Esophagus muscularis mucosa (tissue), 4 donors: ENCODE data around the gene FAM209A. TPM values are rescaled to one million over a fixed set of nuclear protein-coding genes. Genes with fewer than 3 reads are reported as not detected.

Experiments used
- DNase-seq: peaks from one replicate; pipeline ENCODE4 v3.0.0-alpha.2; 2017; ENCODE audit errors: extremely low spot score
- H3K27ac ChIP-seq, 4 donors: fragments of 200-600 bp; sonication (generic); replicated peaks in 1 of 4; 1 replicate in 3 of 4; 2 replicates in 1 of 4; pipeline ENCODE4 v1.5.1; 2016 to 2019; ENCODE audit warnings: mild to moderate bottlenecking in 1 of 4
- H3K27me3 ChIP-seq, 4 donors: fragments of 200-600 bp; sonication (generic); one replicate each; pipeline versions ENCODE4 v1.5.1 to v1.6.0; 2016 to 2019
- H3K36me3 ChIP-seq, 4 donors: fragments of 200-600 bp; sonication (generic); one replicate each; pipeline ENCODE4 v1.5.1; 2016 to 2019
- H3K4me1 ChIP-seq, 4 donors: fragments of 200-600 bp; sonication (generic); one replicate each; pipeline ENCODE4 v1.5.1; 2016 to 2019
- H3K4me3 ChIP-seq, 4 donors: fragments of 200-600 bp; sonication (generic); 1 replicate in 2 of 4; 2 replicates in 2 of 4; pipeline ENCODE4 v1.5.1; 2016 to 2019; ENCODE audit warnings: mild to moderate bottlenecking in 4 of 4, moderate library complexity in 1 of 4
- H3K9me3 ChIP-seq, 4 donors: fragments of 200-600 bp; sonication (generic); 1 replicate in 3 of 4; 2 replicates in 1 of 4; pipeline ENCODE4 v1.5.1; 2016 to 2019
- EP300 ChIP-seq: sonication (generic); formaldehyde crosslinking; IDR thresholded peaks from one replicate; pipeline ENCODE4 v1.6.1; 2017; ENCODE audit warnings: antibody characterized with exemption
- POLR2A ChIP-seq: fragments of 450-650 bp; IDR thresholded peaks from one replicate; pipeline ENCODE4 v1.6.1; 2017; ENCODE audit warnings: antibody characterized with exemption, moderate library complexity, mild to moderate bottlenecking, low read depth
- POLR2AphosphoS5 ChIP-seq, 2 donors: sonication (generic); formaldehyde crosslinking; IDR thresholded peaks; one replicate each; pipeline ENCODE4 v1.6.1; 2017; ENCODE audit warnings: antibody characterized with exemption in 2 of 2
- WGBS: methylation state at CpG from one replicate; pipeline ENCODE4 v1.1.5; 2018; 5-methylcytosine and 5-hydroxymethylcytosine counted together
- intact Hi-C: fragments of 100-400 bp; cut with DNase I; formaldehyde crosslinking; loops from one replicate; pipeline ENCODE4 v1.15.1; 2023
- total RNA-seq, 4 donors: library from RNA; depleted of rRNA; stranded (reverse); fragments of >200 nt; gene quantifications; one replicate each; pipeline versions ENCODE4 v1.1.0 to v1.2.1, GENCODE V29; 2016
- TF ChIP-seq, protein P1 (sequence below), 3 experiments: fragments of 200-600 bp in 2 of 3; fragments of 450-650 bp in 1 of 3; sonication (generic) in 2 of 3; IDR thresholded peaks; one replicate each; pipeline ENCODE4 v1.5.1; 2017 to 2019; ENCODE audit warnings: antibody characterized with exemption in 3 of 3, mild to moderate bottlenecking in 2 of 3, moderate library complexity in 1 of 3

The FAM209A gene
- total RNA-seq, 4 donors from 2014 or later, result 0.50 TPM; not detected in 3

DNA sequence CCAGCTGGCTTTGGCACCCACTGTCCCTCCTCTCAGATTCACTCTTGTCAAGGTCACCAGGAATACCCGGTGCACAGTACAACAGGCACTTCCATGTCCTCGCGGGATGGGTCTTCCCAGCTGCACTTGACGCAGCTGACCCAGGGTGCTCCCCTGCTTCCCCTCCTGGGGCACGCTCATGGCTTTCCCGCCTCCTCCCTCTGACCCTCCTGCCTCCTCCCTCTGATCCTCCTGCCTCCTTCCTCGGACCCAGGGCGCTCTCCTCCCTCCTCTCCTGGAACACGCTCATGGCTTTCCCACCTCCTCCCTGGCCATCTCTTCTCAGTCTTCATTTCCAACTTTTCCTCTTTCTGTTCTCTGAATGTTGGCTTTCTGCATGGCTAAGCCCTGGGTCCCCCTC is 50.6 kb downstream of the FAM209A start:
- WGBS, result 80% methylated on average over 9 of the region's 9 CpGs
- no peak for DNase-seq
- intact Hi-C loops, result no loop called here

More for the DNA sequence above, 50.6 kb downstream of the FAM209A start:
- H3K27me3 ChIP-seq, result no peaks in the 10 kb centered on the region
- H3K4me3 ChIP-seq, result no peak overlapping the region
- H3K27ac ChIP-seq, result no peak overlapping the region
- H3K36me3 ChIP-seq, result no peaks in the 10 kb centered on the region
- H3K9me3 ChIP-seq, result no peaks in the 10 kb centered on the region
- no peaks in the 10 kb centered on the region for H3K4me1 ChIP-seq
- no peak for TF ChIP-seq POLR2A
- TF ChIP-seq, protein P1, sequence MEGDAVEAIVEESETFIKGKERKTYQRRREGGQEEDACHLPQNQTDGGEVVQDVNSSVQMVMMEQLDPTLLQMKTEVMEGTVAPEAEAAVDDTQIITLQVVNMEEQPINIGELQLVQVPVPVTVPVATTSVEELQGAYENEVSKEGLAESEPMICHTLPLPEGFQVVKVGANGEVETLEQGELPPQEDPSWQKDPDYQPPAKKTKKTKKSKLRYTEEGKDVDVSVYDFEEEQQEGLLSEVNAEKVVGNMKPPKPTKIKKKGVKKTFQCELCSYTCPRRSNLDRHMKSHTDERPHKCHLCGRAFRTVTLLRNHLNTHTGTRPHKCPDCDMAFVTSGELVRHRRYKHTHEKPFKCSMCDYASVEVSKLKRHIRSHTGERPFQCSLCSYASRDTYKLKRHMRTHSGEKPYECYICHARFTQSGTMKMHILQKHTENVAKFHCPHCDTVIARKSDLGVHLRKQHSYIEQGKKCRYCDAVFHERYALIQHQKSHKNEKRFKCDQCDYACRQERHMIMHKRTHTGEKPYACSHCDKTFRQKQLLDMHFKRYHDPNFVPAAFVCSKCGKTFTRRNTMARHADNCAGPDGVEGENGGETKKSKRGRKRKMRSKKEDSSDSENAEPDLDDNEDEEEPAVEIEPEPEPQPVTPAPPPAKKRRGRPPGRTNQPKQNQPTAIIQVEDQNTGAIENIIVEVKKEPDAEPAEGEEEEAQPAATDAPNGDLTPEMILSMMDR (IDR thresholded peaks at IDR 0.05), result no peak
- no peak for TF ChIP-seq EP300
- no peak for TF ChIP-seq POLR2AphosphoS5 (IDR thresholded peaks at IDR 0.05)

Other genes with a start within 250 kb of the FAM209A start
- 10 to 100 TPM; 48.2 to 75.0 (median 54.5) TPM for gene FAM210B, start 165.8 kb upstream of the FAM209A start, total RNA-seq
- gene AURKA, start 132.5 kb upstream of the FAM209A start, total RNA-seq, result 1 to 10 TPM in 3 of 4 donors, under 1 TPM in 1; 0.66 to 2.1 (median 1.4) TPM
- gene CSTF1, start 132.1 kb upstream of the FAM209A start, total RNA-seq, result 10 to 100 TPM; 16.2 to 22.9 (median 20.7) TPM
- gene CASS4, start 112.5 kb upstream of the FAM209A start, total RNA-seq, result 1 to 10 TPM; 3.1 to 8.1 (median 5.4) TPM
- gene RTF2, start 56.1 kb upstream of the FAM209A start, total RNA-seq, result 10 to 100 TPM; 71.0 to 93.3 (median 78.5) TPM
- gene FAM209B, start 8.5 kb downstream of the FAM209A start, total RNA-seq, result under 1 TPM in 1 of 4 donors, not detected in 3; 0.52 TPM
- gene TFAP2C, start 104.6 kb downstream of the FAM209A start, total RNA-seq, result 1 to 10 TPM; 1.9 to 3.4 (median 2.4) TPM